BLaER1 (cell line): ENCODE results near the gene ETS2.

Experiments used
- H3K27ac ChIP-seq: shearing (Covaris generic); formaldehyde crosslinking; 2 replicates; pipeline ENCODE4 v1.8.1; 2022
- H3K27me3 ChIP-seq: shearing (Covaris generic); formaldehyde crosslinking; 2 replicates; pipeline ENCODE4 v1.8.1; 2022
- H3K36me3 ChIP-seq: shearing (Covaris generic); formaldehyde crosslinking; 2 replicates; pipeline ENCODE4 v1.8.1; 2022
- H3K4me1 ChIP-seq: shearing (Covaris generic); formaldehyde crosslinking; 2 replicates; pipeline ENCODE4 v1.8.1; 2022
- H3K4me2 ChIP-seq: shearing (Covaris generic); formaldehyde crosslinking; 2 replicates; pipeline ENCODE4 v1.8.1; 2022
- H3K4me3 ChIP-seq: shearing (Covaris generic); formaldehyde crosslinking; 2 replicates; pipeline ENCODE4 v1.8.1; 2022
- H3K9ac ChIP-seq: shearing (Covaris generic); formaldehyde crosslinking; 2 replicates; pipeline ENCODE4 v1.8.1; 2022
- H3K9me3 ChIP-seq: shearing (Covaris generic); formaldehyde crosslinking; 2 replicates; pipeline ENCODE4 v1.8.1; 2022
- H4K20me1 ChIP-seq: shearing (Covaris generic); formaldehyde crosslinking; 2 replicates; pipeline ENCODE4 v1.8.1; 2022
- Cebpa-rat ChIP-seq: shearing (Covaris generic); IDR thresholded peaks from 2 replicates; pipeline ENCODE4 v1.8.1; 2022

The ETS2 gene

DNA sequence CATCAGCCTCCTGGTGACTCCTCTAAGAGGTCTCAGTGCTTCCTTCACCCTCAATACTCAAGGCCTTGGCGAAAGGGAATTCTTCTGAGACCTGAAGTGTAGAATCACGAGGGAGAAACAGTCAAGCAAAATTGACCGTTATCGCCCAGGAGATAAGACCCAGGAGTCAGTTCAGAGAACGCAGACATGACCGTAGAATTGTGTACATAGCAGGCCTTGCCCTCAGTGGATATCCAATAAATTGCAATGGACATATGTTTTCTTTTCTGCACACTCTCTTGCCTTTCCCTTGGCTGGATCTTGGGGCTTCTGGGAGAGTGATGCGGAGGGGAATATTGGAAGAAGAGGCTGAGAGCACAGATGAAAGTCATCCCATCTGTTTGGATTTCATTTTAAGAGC is 15.7 kb upstream of the ETS2 start:
- Histone ChIP-seq H3K27me3 (no peaks in the 10 kb centered on the region), H3K27ac (no peak overlapping the region), H4K20me1 (no peaks in the 10 kb centered on the region), H3K9ac (no peak overlapping the region), H3K36me3 (no peaks in the 10 kb centered on the region), H3K4me2 (peak overlapping the region; percentile 65), H3K4me1 (peaks cover 54% of the 10 kb centered on the region), H3K4me3 (no peak overlapping the region), H3K9me3 (peaks cover 8% of the 10 kb centered on the region; the same call in 1 of the 2 replicates)
- TF ChIP-seq Cebpa-rat = no peak

DNA sequence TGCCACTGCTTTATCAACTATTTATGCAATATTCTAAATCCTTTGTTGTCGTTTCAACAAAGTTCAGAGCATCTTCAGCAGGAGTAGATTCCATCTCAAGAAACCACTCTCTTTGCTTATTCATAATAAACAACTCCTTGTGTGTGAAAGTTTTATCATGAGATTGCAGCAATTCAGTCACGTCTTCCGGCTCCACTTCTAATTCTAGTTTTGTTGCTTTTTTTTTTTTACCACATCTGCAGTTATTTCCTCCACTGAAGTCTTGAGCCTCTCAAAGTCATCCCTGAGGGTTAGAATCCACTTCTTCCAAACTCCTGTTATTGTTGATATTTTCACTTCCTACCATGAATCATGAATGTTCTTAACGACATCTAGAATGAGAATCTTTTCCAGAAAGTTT is 14.8 kb upstream of the ETS2 start:
- Histone ChIP-seq H4K20me1 (no peaks in the 10 kb centered on the region), H3K36me3 (no peaks in the 10 kb centered on the region), H3K9me3 (peaks cover 8% of the 10 kb centered on the region; the same call in 1 of the 2 replicates), H3K27ac (peak overlapping the region; percentile 31; the same call in 1 of the 2 replicates), H3K9ac (no peak overlapping the region), H3K27me3 (no peaks in the 10 kb centered on the region), H3K4me1 (peaks cover 63% of the 10 kb centered on the region), H3K4me2 (peak overlapping the region; percentile 65), H3K4me3 (no peak overlapping the region)
- no peak for TF ChIP-seq Cebpa-rat

DNA sequence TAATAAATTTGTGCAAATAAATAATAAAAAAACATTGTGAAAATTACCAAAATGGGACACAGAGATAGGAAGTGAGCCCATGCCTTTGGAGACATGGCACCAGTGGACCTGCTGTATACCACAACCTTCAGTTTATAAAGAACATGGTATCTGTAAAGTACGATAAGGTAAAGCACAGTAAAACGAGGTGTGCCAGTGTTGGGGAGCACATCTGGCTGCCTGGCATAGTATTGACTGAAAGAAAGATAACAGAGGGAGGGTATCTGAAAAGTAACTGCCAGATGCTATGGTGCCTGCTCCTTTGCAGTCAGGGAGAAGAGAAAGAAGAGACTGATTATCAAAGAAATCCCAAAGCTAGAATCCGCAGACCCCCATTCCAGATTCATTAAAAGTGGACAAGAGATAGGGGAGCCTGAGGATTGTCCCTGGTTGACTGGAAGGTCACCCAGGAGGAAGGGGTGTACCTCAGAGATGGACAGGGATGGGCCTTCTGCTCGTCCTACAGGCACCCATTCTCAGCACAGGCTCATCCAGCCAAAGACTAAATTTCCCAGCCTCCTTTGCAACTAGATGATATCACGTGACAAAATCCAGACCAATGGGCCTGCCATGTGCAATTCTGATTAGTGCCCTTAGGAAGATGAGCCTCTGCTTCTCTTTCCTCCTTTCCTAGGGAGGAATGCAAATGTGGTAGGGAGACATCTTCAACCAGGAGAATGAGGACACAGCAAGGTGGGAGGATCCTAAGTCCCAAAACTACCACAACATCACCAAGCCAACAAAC is 12.9 kb upstream of the ETS2 start:
- no peaks in the 10 kb centered on the region for H4K20me1 ChIP-seq
- no peak overlapping the region for H3K27ac ChIP-seq
- TF ChIP-seq Cebpa-rat = no peak
- H3K9ac ChIP-seq = no peak overlapping the region
- peaks cover 64% of the 10 kb centered on the region for H3K4me1 ChIP-seq
- no peak overlapping the region for H3K4me2 ChIP-seq
- H3K27me3 ChIP-seq = no peaks in the 10 kb centered on the region
- no peaks in the 10 kb centered on the region for H3K36me3 ChIP-seq
- H3K4me3 ChIP-seq = no peak overlapping the region
- H3K9me3 ChIP-seq = peaks cover 8% of the 10 kb centered on the region; the same call in 1 of the 2 replicates

DNA sequence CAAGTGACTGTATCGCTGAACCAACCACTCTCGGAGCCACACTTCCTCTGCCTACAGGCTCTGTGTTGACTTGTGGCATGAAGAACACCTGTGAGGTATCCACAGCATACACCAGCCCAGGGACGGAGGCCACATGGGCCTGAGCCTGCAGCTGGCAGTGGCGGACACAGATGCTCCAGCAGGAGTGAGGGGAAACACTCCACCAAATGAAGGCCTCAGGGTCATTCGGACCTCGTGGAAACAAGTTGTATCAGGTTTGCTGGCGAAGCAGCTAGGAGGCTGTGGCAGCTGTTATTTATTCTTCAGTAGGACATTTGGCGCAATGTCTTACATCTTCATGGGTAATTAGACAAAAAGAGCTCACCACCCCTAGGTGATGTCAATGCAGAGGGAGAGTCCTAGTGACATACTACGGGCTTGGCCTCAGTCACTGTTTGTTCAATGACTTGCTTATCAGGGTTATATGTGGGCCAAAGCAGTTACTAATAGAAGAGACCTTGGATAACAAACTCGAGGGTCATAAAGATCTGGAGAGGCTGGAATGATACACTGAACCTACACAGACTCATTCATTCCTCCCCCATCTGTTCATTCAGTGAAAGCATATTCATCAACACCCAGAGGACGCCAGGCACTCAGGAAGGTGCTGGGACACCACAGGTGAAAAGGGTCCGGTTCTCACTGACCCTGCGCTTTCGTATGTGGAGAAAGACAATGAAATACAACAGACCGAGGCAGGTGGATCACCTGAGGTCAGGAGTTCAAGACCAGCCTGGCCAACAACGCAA is 11.6 kb upstream of the ETS2 start:
- H3K4me1 ChIP-seq = peaks cover 56% of the 10 kb centered on the region
- no peak for TF ChIP-seq Cebpa-rat
- no peak overlapping the region for H3K27ac ChIP-seq

DNA sequence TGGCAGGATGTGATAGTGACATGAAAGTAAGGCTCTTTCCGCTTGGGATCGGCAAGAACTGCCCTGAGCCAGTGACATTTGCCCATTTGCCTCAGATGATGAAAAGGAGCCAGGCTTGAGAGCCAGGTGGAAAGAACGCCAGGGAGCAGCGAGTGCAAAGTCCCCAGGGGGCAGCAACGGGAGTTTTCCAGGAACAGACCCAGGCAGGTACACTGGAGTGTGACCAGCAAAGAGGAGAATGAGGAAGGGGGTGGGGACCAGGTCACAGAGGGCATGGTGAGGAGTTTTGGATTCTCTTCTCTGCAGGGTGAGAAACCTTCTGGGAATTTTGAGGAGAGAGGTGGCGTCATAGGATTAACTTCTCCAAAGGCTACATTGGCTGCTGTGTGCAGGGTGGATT is 10.8 kb upstream of the ETS2 start:
- Histone ChIP-seq H4K20me1 (no peaks in the 10 kb centered on the region), H3K27me3 (no peaks in the 10 kb centered on the region), H3K4me1 (peaks cover 53% of the 10 kb centered on the region), H3K9ac (no peak overlapping the region), H3K27ac (no peak overlapping the region), H3K4me3 (no peak overlapping the region), H3K4me2 (peak overlapping the region; percentile 61), H3K9me3 (0 out of 2 replicates have a peak, but pooled peaks cover 8% of the 10 kb centered on the region), H3K36me3 (no peaks in the 10 kb centered on the region)
- no peak for TF ChIP-seq Cebpa-rat

More for the DNA sequence above, 11.6 kb upstream of the ETS2 start:
- Histone ChIP-seq H3K27me3 (no peaks in the 10 kb centered on the region), H3K4me3 (no peak overlapping the region), H3K4me2 (peak overlapping the region; percentile 23; the same call in 1 of the 2 replicates), H3K9me3 (peaks cover 8% of the 10 kb centered on the region; the same call in 1 of the 2 replicates), H3K9ac (no peak overlapping the region), H3K36me3 (no peaks in the 10 kb centered on the region), H4K20me1 (no peaks in the 10 kb centered on the region)

- Histone ChIP-seq H3K36me3 (no peaks in the 10 kb centered on the region), H3K4me2 (peak overlapping the region; percentile 61), H3K9me3 (0 out of 2 replicates have a peak, but pooled peaks cover 8% of the 10 kb centered on the region), H3K4me1 (peaks cover 48% of the 10 kb centered on the region), H3K9ac (no peak overlapping the region), H4K20me1 (no peaks in the 10 kb centered on the region), H3K4me3 (no peak overlapping the region), H3K27ac (0 out of 2 replicates have a peak overlapping the region, but pooled peaks have one; percentile 25), H3K27me3 (no peaks in the 10 kb centered on the region)
- TF ChIP-seq Cebpa-rat = no peak
Observed at GRCh38 chr21:38795475-38795874, 10.3 kb upstream of the ETS2 start.

GRCh38 chr21:38796424-38796823 is 9.3 kb upstream of the ETS2 start:
- Histone ChIP-seq H3K4me2 (peak overlapping the region; percentile 61), H3K9ac (no peak overlapping the region), H3K4me1 (peaks cover 38% of the 10 kb centered on the region)

GRCh38 chr21:38797470-38797869 is 8.3 kb upstream of the ETS2 start:
- Histone ChIP-seq H3K4me3 (no peak overlapping the region), H3K4me1 (peaks cover 35% of the 10 kb centered on the region), H3K9me3 (0 out of 2 replicates have a peak, but pooled peaks cover 8% of the 10 kb centered on the region), H4K20me1 (no peaks in the 10 kb centered on the region), H3K27me3 (no peaks in the 10 kb centered on the region), H3K27ac (no peak overlapping the region), H3K9ac (no peak overlapping the region), H3K4me2 (no peak overlapping the region), H3K36me3 (no peaks in the 10 kb centered on the region)
- TF ChIP-seq Cebpa-rat = no peak

More at GRCh38 chr21:38796424-38796823, 9.3 kb upstream of the ETS2 start:
- H3K27me3 ChIP-seq = no peaks in the 10 kb centered on the region
- no peak for TF ChIP-seq Cebpa-rat
- no peaks in the 10 kb centered on the region for H3K36me3 ChIP-seq
- 0 out of 2 replicates have a peak, but pooled peaks cover 8% of the 10 kb centered on the region for H3K9me3 ChIP-seq
- H3K4me3 ChIP-seq = no peak overlapping the region
- 0 out of 2 replicates have a peak overlapping the region, but pooled peaks have one; percentile 25 for H3K27ac ChIP-seq
- H4K20me1 ChIP-seq = no peaks in the 10 kb centered on the region

DNA sequence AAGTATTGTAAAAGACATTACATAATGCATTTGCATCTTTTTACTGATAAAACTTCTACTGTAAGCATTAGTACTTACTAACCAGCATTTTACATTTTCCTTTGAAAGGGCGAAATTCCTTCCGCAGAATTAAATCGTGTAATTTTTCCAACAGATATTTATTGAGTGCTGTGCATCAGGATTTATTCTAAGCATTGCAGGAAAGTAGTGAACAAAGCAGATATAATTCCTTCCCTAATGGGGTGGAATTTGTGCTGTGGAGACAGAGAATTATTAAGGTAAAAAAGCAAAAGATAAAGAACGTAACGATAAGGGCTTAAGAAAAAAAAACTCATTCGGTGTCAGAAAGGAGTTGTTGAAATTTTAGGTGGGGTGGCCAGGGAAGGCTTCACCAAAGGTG is 7.6 kb upstream of the ETS2 start:
- no peak overlapping the region for H3K27ac ChIP-seq
- 0 out of 2 replicates have a peak, but pooled peaks cover 3% of the 10 kb centered on the region for H3K9me3 ChIP-seq
- H3K4me2 ChIP-seq = no peak overlapping the region
- H3K9ac ChIP-seq = no peak overlapping the region
- no peak overlapping the region for H3K4me3 ChIP-seq
- no peaks in the 10 kb centered on the region for H3K27me3 ChIP-seq
- H4K20me1 ChIP-seq = no peaks in the 10 kb centered on the region
- H3K4me1 ChIP-seq = peaks cover 35% of the 10 kb centered on the region
- TF ChIP-seq Cebpa-rat = no peak
- no peaks in the 10 kb centered on the region for H3K36me3 ChIP-seq
